Suprapubic skin (tissue), 3 donors: ENCODE data around the gene CCDC33.

ENCODE experiments used
- POLR2AphosphoS5 ChIP-seq, 3 donors: sonication (generic); formaldehyde crosslinking; IDR thresholded peaks; one replicate each; pipeline ENCODE4 v1.6.1; 2017; ENCODE audit warnings: antibody characterized with exemption in 3 of 3
- TF ChIP-seq, protein P1 (sequence below), 2 donors: fragments of 200-600 bp in 1 of 2; fragments of 450-650 bp in 1 of 2; sonication (generic) in 1 of 2; IDR thresholded peaks; one replicate each; pipeline ENCODE4 v1.5.1; 2016 to 2019; ENCODE audit warnings: antibody characterized with exemption in 2 of 2, mild to moderate bottlenecking in 1 of 2, moderate library complexity in 1 of 2

DNA sequence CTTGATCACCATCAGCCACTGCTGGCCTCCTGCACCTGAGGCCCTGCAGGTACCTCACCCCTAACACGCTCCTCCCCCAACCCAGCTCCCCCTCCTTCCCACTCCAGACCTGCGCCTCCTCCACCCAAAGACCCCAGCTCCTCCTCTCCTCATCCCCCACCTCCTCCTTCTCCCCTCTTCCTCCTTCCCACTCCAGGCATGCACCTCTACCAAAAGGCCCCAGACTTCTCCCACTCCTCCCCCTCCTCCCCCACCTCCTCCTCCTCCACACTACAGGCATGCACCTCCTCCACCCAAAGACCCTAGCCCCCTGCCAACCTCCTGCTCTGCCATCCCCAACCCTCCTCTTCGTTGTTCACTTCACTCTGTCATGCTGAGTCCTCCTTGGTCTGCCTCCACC, 88.6 kb downstream of the CCDC33 start:
- TF ChIP-seq, protein P1, sequence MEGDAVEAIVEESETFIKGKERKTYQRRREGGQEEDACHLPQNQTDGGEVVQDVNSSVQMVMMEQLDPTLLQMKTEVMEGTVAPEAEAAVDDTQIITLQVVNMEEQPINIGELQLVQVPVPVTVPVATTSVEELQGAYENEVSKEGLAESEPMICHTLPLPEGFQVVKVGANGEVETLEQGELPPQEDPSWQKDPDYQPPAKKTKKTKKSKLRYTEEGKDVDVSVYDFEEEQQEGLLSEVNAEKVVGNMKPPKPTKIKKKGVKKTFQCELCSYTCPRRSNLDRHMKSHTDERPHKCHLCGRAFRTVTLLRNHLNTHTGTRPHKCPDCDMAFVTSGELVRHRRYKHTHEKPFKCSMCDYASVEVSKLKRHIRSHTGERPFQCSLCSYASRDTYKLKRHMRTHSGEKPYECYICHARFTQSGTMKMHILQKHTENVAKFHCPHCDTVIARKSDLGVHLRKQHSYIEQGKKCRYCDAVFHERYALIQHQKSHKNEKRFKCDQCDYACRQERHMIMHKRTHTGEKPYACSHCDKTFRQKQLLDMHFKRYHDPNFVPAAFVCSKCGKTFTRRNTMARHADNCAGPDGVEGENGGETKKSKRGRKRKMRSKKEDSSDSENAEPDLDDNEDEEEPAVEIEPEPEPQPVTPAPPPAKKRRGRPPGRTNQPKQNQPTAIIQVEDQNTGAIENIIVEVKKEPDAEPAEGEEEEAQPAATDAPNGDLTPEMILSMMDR (IDR thresholded peaks at IDR 0.05): no peak
- TF ChIP-seq POLR2AphosphoS5 (IDR thresholded peaks at IDR 0.05): no peak
